Kidney (tissue), 14 donors: ENCODE data around the gene HIVEP3. TPM values are rescaled to one million over a fixed set of nuclear protein-coding genes. Genes with fewer than 3 reads are reported as not detected.

Experiments used
- DNase-seq, 5 donors: peaks; one replicate each; pipeline ENCODE4 v3.0.0-alpha.2; 2013 to 2020
- FAIRE-seq: peaks from 2 replicates; lab custom pipeline; 2012; peaks lifted over from hg19 to GRCh38; lab: Jason Lieb, UNC
- H3K27ac ChIP-seq, 2 donors: one replicate each; pipeline ENCODE4 v1.7.0; 2013; ENCODE audit warnings: low read depth in 2 of 2, low read length in 2 of 2, inconsistent platforms in 1 of 2
- H3K27me3 ChIP-seq: one replicate; pipeline ENCODE4 v1.7.1; 2013; ENCODE audit warnings: low read length, inconsistent platforms; ENCODE audit not compliant: control insufficient read depth, insufficient read depth
- H3K36me3 ChIP-seq, 3 donors: one replicate each; pipeline versions ENCODE4 v1.7.0 to v1.7.1; 2013; ENCODE audit warnings: low read length in 3 of 3, control low read depth in 1 of 3, inconsistent platforms in 1 of 3; ENCODE audit not compliant: insufficient read depth in 3 of 3, control insufficient read depth in 2 of 3
- H3K4me1 ChIP-seq, 3 donors: one replicate each; pipeline versions ENCODE4 v1.7.0 to v1.7.1; 2013; ENCODE audit warnings: low read length in 3 of 3, inconsistent platforms in 1 of 3, low read depth in 1 of 3; ENCODE audit not compliant: control insufficient read depth in 2 of 3, insufficient read depth in 2 of 3
- H3K4me3 ChIP-seq, 3 donors: one replicate each; pipeline versions ENCODE4 v1.7.0 to v1.8.1; 2013; ENCODE audit warnings: low read length in 3 of 3, control low read depth in 1 of 3, inconsistent platforms in 1 of 3
- H3K9ac ChIP-seq, 3 donors: one replicate each; pipeline versions ENCODE4 v1.7.0 to v1.7.1; 2013; ENCODE audit warnings: low read length in 3 of 3, control low read depth in 1 of 3, inconsistent platforms in 1 of 3
- H3K9me3 ChIP-seq, 3 donors: one replicate each; pipeline versions ENCODE4 v1.7.0 to v1.7.1; 2013; ENCODE audit warnings: low read length in 3 of 3, control low read depth in 1 of 3, inconsistent platforms in 1 of 3; ENCODE audit not compliant: control insufficient read depth in 2 of 3, insufficient read depth in 1 of 3
- intact Hi-C: fragments of 100-400 bp; cut with DNase I; formaldehyde crosslinking; loops from one replicate; pipeline ENCODE4 v1.11.1; 2022
- polyA plus RNA-seq: library from polyadenylated mRNA; stranded (reverse); fragments of 350-450 nt; fragmentation: Illumina TruSeq; extraction: RNeasy Lipid Tissue Mini Kit (QIAGEN cat#74804); gene quantifications from one replicate; pipeline ENCODE4 v1.2.3, GENCODE V29; 2014; ENCODE audit warnings: low read depth, low replicate concordance; ENCODE audit not compliant: insufficient read depth
- total RNA-seq: library from RNA; stranded (reverse); fragmentation: NEBNext Ultra II Directional; extraction: Animal tissue kit (Norgen Biotek cat#: 25700); gene quantifications from one replicate; pipeline ENCODE4 v1.2.1, GENCODE V29; 2021
- TF ChIP-seq, protein P1 (sequence below): IDR thresholded peaks from 3 replicates; pipeline ENCODE4 v1.5.1; 2012; ENCODE audit warnings: mild to moderate bottlenecking, moderate library complexity, borderline replicate concordance; ENCODE audit not compliant: insufficient read depth; ENCODE audit errors: extremely low read depth
- donor health status: control.
- donor health status: control.
- donor health status: control.
- donor health status: control.
- donor health status: control.
- donor health status: DM: yes; HTN: yes; CAD: no.
- donor health status: Normal renal cell carcinoma (clear cell type).

The HIVEP3 gene
- total and polyA plus RNA-seq, 2 donors from 2014 or later = 3.5 to 11.0 TPM

GRCh38 chr1:41681331-41682098 lies 237.2 kb downstream of the HIVEP3 start:
- intact Hi-C loops = no loop called here
- H3K4me3 ChIP-seq = no peak overlapping the region
- no peak overlapping the region for H3K9ac ChIP-seq
- H3K27me3 ChIP-seq = no peaks in the 10 kb centered on the region
- peak in 1 of 5 donors; percentile 51 for DNase-seq
- no peaks in the 10 kb centered on the region for H3K36me3 ChIP-seq
- no peak for FAIRE-seq
- H3K27ac ChIP-seq = no peak overlapping the region
- H3K9me3 ChIP-seq = no peaks in the 10 kb centered on the region
- H3K4me1 ChIP-seq = peaks cover 0 to 3% (median 0%) of the 10 kb centered on the region in 3 donors
- TF ChIP-seq, protein P1, sequence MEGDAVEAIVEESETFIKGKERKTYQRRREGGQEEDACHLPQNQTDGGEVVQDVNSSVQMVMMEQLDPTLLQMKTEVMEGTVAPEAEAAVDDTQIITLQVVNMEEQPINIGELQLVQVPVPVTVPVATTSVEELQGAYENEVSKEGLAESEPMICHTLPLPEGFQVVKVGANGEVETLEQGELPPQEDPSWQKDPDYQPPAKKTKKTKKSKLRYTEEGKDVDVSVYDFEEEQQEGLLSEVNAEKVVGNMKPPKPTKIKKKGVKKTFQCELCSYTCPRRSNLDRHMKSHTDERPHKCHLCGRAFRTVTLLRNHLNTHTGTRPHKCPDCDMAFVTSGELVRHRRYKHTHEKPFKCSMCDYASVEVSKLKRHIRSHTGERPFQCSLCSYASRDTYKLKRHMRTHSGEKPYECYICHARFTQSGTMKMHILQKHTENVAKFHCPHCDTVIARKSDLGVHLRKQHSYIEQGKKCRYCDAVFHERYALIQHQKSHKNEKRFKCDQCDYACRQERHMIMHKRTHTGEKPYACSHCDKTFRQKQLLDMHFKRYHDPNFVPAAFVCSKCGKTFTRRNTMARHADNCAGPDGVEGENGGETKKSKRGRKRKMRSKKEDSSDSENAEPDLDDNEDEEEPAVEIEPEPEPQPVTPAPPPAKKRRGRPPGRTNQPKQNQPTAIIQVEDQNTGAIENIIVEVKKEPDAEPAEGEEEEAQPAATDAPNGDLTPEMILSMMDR = no peak

DNA sequence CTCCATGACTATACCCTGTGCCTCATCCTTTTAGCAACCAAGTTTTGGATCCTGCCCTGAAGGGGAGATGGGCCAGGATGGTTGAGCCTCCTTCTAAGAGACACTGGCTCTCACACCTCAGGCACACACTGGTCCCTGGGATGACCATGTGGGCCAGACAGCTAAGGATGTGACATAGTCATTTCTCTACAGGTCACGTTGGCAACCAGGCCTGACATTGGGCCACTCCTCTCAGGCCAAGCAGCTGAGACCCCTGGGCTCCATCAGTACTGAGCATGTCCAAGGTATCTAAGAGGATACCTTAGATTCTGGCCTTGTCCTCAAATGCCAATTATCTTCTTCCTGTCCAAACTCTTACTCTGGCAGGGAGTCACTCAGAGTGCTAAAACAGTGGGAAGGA lies 238.7 kb downstream of the HIVEP3 start:
- intact Hi-C loops = no loop called here
- FAIRE-seq = no peak
- Histone ChIP-seq H3K4me3 (no peak overlapping the region), H3K9ac (no peak overlapping the region), H3K9me3 (no peaks in the 10 kb centered on the region), H3K36me3 (no peaks in the 10 kb centered on the region), H3K4me1 (peaks cover 0 to 3% (median 0%) of the 10 kb centered on the region in 3 donors), H3K27ac (no peak overlapping the region), H3K27me3 (no peaks in the 10 kb centered on the region)
- DNase-seq = peak in 1 of 5 donors; percentile 23
- TF ChIP-seq, protein P1 = no peak

DNA sequence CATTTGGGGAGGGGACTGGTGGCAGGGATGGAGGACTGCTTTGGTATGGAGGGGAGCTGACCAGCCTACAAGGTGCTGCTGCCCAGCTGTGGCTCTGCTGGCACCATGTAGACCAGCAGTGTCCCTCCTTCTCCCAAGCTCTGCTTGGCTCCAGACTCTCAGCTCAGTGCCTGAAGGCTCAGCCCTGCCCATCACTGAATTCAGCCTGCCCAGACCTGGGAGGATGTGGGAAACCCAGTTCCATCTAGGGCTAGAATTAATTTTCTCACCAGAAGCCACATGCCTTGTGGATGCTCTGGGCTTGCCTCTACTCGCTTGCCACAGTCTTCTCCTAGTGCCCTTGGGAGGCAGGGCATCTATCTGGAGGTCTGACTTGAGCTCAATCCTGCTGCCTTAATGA lies 239.2 kb downstream of the HIVEP3 start:
- no peak overlapping the region for H3K27ac ChIP-seq
- DNase-seq (peak in 1 of 5 donors; percentile 18), FAIRE-seq (no peak)
- no peak overlapping the region for H3K9ac ChIP-seq
- no peaks in the 10 kb centered on the region for H3K9me3 ChIP-seq
- H3K4me3 ChIP-seq = no peak overlapping the region
- no peaks in the 10 kb centered on the region for H3K36me3 ChIP-seq
- no peaks in the 10 kb centered on the region for H3K27me3 ChIP-seq
- intact Hi-C loops = no loop called here
- TF ChIP-seq, protein P1 = no peak
- H3K4me1 ChIP-seq = peaks cover 0 to 3% (median 0%) of the 10 kb centered on the region in 3 donors
